Suprapubic skin (tissue), 4 donors: ENCODE data around the gene PAX5.

ENCODE experiments used
- EP300 ChIP-seq: sonication (generic); formaldehyde crosslinking; IDR thresholded peaks from one replicate; pipeline ENCODE4 v1.6.1; 2017; ENCODE audit warnings: antibody characterized with exemption
- POLR2AphosphoS5 ChIP-seq, 3 donors: sonication (generic); formaldehyde crosslinking; IDR thresholded peaks; one replicate each; pipeline ENCODE4 v1.6.1; 2017; ENCODE audit warnings: antibody characterized with exemption in 3 of 3

- TF ChIP-seq EP300, result no peak
- no peak for TF ChIP-seq POLR2AphosphoS5 (IDR thresholded peaks at IDR 0.05)
Measured at GRCh38 chr9:36853233-36853632, 180.8 kb downstream of the PAX5 start.
